HG03520 (cell line): ENCODE results near the gene DUS1L.

Experiments
- ATAC-seq: cut with Tn5 transposase; IDR thresholded peaks from one replicate; pipeline ENCODE4 v1.9.1; 2021; ENCODE audit warnings: mild to moderate bottlenecking, moderate library complexity; ENCODE audit not compliant: unreplicated experiment

Gene DUS1L

DNA sequence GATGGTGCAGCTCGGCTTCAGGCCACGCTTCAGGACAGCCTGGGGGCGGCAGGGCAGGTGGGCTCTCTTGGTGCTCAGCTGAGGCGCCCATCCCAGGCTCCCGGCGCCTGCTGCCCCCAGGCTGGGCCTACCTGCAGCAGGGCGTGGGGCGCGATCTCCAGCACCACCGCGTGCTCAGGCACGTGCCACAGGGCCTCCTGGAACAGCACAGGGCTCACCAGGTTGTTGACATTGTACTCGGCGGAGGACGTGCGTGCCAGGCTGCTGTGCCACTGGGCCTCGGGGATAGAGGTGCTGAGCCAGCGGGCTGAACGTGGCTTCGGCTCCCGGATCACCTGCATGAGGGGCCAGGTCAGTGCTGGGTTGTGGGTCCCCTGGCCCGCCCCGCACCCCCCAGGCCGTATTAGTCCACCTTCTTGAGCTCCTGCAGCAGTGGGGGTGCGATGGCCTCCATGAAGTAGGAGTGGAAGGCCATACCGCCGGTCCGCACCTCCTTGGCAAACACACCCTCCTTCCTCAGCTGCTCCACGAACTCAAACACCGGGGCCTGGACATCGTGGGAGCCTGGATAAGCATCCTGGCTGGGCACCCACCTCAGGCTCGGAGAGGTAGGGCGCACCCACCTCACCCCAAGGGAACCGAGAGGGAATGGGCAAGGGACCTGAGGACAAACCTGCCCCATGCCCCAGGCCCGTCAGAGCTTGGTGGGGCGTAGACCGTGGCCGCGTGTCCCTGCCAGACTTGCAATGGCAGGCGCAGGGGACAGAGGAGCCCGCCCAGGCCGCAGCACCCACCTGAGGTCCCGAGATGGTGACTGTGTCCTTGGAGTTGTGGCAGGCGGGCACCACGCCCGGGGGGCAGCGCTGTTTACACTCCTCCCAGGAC lies 23.5 kb upstream of the DUS1L start:
- ATAC-seq: no peak

DNA sequence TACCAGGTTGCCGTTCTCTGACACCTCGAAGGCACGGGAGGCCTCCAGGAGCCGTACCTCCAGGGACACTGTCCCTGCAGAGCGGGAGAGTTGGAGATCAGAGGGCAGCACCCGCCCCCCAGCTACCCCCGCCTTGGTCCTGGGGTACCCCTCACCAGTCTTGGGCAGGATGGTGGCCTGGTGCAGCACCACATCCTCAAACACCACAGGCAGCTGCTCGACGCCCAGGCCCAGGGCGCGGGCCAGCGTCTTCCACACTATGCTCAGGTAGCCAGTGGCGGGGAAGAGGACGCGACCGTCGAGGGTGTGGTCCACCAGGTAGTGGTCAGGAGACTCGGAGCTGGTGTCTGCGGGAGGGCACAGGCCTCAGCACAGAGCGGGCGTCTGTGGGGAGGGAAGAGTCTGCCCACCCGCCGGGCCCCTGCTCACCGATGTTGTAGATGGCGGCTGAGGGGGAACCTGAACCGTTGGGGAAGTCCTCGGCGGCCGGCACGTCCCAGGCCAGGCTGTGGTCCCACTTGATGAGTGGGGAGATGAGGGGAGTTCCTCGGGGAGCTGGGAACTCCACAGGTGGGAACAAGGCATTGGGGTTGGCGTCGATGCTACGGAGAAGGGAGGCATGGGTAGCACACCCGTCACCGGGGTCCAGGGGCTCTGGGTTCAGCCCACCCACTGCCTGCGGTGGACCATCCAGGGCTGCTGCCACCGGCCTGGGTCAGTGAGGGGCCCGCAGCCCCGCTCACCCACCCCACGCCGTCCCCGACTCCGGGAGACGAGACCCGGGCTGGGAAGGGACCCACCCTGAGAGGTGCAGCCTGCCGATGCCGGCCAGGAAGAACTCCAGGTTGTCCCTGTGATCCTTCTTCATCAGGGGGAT lies 22.6 kb upstream of the DUS1L start:
- ATAC-seq: no peak

DNA sequence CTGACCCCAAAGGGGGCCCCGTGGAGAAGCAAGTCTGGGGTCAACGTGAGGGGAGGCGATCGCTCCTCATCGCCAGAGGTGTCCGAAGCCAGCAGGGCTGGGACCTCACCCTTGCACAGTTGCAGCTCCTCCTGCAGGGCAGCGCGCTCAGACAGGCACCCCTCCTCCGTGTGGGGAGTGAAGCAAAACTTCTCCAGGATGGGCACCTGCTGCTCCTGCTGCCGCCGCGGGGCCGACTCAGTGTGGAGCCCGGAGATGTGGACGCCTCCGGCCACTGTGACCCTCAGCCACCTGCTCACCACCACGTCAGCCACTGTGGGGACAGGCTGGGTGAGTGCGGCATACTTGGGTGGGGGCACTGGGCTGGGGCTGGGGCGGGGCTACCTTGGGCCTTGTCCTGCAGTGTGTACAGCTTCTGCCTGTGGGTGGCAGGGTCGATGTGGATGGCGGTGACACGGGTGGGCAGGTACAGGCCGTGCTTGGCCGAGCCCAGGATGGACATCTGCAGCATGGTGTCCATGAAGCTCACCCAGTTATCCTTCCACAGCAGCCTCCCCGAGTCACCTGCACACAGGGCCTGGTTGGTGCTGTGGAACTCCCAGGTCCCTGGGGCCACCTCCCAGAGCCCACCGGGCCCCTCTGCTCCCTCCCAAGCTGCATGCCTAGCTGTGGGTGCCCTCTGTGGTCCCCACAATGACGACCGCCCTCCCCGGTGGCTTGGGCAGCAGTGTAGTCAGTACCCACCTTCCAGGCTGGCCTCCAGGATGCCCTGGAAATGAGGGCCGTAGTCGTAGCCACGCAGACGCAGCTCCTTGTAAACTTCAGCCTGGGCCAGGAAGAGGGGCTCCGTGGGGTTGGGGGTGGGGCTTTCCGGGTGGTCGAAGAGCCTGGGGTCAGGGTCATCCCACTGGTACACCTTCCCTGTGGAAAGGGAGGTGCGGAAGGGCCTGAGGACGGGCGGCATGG lies 21.6 kb upstream of the DUS1L start:
- no peak for ATAC-seq

DNA sequence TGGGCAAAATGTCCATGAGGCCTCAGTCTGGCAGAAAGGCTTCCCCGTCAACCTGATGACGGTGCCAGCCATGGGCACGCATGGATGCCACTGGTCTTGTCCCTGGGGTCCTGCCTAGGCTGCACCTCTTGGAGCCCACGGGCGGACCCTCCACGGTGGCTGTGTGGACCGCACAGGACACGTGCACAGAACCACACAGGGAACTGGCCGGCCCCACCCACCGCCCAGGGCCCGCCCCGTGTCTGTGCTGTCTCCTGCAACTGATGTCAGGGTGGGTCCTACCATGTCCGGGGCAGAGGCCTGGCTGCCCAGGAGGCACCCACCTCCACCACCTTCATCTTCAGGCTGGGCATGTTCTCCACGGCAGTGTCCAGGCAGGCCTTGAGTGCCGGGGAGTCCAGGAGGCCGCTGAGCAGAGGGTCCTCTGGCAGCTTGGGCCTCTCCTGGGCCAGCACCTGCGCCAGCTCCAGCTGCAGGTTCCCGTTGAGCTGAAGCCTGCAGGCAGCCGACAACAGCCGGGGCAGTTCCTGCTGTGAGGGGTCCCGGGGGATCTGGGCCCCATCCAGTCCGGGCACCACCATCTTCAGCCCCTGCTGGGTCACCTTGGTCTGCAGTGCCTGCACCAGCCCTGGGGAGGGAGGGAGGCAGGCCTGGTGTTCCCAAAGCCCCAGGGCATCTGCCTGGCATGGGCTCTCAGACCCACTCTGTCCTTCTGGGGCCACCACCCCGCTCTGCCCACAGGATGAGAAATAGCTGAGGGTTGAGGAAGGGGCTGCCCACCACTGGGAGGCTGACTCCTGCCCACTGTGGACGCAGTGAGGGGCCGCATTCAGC lies 20.5 kb upstream of the DUS1L start:
- ATAC-seq: no peak

DNA sequence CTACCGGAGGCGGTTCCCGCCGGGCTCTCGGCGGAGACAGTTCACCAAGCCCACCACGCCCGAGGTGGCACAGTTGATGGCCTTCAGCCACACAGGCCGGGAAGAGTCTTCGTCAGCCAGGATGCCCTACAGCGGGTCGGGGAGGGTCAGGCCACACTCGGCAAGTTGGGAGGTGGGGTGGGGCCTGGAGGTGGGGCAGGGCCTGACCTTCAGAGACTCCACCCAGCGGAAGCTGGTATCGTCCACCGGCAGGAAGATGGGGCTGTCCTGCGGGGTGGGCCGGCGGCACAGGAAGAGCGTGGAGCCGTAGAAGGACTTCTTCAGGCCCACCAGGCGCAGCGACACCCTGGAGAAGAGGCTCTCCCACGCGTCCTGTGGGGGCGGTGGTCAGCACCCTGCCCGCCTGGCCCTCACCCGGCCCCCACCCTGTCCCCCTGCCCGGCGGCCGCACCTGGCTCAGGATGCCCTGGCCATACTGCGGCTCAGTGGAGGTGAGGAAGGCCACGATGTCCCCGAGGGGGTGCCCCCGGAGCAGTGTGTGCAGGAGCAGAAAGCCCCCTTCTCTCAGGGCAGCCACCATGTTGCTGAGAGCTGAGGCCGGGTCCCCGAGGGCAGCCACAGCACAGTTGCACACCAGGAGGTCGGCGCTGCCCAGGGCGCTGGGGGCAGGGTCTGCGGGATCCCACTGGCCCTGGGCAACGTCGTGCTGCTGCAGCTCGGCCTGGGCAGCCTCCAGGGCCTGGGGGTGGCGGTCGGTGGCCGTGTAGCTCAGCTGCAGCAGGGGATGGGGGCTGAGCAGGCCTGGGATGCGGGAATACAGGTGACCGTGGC lies 19.6 kb upstream of the DUS1L start:
- no peak for ATAC-seq

DNA sequence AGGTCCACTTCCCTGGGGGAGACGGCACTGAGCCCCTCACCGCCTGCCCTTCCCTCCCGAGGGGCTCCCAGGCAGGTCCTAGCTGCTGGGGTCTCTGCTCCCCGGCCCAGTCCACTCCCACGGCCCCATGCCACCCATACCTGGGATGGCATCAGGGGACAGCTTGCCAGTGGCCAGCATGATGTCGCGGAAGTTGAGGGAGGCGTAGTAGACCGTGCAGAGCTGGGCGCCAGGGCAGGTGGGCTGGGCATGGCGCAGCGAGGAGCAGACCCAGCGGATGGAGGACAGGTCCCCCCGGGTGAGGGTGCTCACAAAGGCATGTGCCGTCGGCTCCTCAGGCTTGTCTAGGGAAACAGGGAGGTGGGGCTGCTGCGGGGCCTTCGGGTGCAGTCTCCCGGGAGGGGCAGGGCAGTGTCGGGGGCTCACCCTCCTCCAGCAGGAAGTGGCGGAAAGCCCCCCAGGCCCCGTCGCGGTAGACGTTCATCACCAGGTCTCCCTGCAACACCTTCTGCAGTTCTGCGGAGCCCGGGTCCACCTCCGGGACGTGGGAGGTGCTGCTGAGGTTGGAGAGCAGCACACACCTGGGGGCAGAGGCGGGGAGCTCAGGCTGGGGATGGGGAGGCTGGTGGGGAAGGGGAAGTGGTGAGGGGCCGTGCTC lies 18.9 kb upstream of the DUS1L start:
- ATAC-seq: no peak

DNA sequence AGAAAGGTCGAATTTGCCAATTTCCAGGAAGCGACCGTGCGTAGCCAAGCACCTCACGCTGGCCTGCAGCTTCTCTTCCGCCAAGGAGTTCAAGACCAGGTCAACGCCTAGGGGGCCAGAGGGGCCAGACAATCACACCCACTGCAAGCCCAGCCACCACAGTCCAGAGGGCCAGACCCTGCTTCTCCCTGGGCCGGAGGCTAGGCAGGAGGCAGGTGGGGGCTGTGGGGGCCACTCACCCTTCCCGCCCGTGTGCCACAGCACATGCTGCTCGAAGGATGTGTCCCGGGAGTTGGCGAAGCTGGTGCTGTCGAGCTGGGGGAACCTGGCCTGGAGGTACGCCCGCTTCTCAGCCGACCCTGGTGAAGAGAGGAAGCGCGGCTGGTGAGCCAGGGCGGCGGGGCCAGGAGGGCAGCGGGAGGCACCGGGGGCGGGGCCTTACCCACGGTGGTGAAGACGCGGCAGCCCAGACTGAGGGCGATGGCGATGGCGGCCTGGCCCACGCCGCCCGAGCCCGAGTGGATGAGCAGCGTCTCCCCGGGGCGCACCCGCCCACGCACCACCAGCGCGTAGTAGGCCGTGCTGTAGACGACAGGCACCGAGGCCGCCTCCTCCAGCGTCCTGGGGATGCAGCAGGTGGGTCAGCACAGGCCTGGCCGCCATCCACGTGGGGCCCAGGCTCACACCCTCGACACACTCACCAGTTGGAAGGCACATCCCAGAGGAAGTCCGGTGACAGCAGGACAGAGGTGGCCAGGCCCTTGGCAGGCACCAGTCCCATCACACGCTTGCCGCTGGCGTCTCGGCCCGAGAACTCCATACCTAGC lies 18.1 kb upstream of the DUS1L start:
- ATAC-seq: no peak

DNA sequence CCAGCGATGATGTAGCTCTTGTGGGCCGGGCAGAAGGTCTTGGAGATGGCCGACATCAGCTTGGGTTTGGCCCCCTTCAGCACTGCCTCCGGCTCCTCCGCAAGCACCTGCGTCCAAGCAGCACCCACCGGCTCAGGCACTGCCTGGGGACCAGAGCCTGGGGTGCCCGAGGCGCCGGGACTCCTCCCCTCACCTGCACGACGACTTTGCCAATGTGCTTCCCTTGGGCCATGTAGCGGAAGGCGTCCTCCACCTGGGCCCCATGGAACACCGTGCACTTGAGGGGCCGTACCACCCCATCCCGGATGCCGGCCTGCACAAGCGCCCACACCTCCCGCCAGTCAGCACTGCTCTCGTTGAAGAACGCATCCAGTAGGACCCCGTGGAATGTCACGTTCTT lies 17.4 kb upstream of the DUS1L start:
- no peak for ATAC-seq

DNA sequence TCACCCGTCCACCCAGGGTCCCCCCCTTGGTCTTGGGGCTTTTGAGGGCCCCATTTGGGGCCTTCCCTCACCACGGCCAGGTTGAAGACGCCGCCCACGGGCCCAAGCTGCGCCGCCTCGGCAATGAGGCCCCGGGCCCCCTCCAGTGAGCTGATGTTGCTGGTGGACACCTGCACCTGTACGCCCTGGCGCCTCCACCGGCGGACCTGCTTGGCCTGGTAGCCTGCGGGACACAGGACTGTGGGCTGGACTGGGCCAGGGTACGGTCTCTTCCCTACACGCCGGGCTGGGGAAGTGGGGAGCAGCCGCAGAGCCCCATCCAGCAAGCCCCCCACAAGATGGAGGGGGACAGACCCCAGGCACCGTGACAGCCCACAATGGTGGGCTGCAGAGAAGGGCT lies 16.9 kb upstream of the DUS1L start:
- no peak for ATAC-seq

DNA sequence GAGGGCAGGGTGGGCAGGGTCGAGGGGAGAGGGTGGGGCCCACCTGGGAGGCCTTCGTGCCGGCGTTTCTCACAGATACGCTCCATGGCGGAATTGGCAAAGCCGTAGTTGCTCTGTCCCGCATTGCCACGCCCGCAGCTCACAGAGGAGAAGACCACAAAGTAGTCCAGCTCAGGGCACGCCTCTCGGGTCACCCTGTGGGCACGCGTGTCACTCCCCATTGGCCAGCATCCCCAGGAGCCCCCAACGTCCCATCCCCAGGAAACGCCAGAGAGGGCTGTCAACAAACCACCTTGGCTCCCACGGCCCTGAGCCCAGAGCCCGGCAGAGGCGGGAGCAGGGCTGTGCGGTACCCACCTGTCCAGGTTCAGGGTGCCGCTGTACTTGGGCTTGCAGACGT lies 16.4 kb upstream of the DUS1L start:
- no peak for ATAC-seq

DNA sequence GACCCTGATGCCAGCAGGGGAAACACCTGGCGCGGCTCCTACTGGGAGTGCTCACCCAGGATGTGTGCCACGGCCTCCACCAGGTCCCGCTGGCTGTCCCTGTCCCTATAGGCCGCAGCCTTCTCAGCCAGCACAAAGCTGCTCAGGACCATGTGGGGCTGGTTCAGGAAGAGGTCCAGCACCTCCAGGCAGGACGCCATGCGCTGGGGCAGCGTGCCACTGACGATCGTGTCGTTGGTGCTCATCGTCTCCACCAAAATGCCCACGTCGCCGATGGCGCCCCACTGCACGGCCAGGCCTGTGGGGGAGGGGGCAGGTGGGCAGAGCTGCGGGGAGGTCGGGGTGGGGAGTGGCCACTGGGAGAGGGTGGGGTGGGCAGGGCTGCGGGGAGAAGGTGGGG lies 15.9 kb upstream of the DUS1L start:
- ATAC-seq: no peak

DNA sequence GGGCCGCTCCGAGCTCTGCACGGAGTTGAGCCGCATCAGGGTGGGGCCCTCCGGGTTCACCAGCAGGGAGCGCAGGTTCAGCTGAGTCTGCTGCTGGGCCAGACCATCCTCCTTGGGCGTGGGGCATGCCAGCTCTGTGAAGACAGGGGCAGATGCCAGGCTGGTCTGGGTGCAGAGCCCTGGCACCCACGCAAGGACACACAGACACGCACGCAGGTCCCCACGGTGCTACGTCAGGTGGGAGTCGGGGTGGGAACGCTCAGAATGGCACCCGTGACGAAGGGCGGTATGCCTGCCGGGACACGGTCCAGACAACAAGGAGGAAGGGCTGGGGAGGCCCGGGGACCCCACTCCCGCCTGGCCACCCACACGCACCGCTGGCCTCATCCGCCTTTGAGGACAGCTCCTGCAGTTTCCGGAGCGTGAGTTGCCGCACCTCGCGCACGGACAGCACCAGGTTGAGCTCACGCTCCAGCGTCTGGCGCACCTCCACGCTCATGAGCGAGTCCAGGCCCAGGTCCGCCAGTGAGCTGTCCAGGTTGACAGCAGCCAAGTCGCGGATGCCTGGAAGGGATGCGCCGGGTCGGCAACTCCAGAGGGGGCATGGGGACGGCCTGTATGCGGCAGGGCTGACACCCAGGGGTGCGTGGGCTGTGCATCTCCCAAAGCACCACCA lies 15.3 kb upstream of the DUS1L start:
- ATAC-seq: no peak

DNA sequence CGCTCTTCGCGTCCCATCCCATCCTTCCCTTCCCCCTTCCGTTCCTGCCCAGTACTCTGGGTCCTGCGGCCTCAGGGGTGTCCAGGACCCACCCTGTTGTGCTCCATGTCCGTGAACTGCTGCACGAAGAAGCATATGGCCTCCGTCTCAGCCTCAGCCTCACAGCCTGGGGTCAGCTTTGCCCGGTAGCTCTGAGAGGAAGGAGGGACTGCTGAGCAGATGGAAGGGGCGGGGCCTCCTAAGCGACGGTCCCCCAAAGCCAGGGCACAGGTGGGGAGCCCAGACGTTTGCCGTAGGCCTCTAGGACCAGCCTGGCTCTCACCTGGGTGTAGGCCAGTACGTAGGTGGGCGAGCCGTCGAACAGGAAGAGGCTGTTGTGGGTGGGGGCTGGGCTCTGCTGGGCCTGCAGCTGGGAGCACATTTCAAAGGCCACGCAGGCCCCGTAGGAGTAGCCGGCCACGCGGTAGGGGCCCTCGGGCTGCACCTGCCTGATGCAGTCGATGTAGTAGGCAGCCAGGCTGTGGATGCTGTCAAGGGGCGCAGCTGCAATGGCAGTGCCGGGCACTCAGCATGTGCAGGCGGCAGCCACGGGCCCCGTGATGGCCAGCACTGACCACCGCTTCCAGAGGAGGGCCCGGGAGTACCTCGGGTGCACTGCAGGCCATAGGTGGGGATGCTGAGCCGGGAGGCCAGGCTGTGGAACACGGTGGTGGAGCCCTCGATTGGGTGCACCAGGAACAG lies 14.6 kb upstream of the DUS1L start:
- ATAC-seq: no peak

DNA sequence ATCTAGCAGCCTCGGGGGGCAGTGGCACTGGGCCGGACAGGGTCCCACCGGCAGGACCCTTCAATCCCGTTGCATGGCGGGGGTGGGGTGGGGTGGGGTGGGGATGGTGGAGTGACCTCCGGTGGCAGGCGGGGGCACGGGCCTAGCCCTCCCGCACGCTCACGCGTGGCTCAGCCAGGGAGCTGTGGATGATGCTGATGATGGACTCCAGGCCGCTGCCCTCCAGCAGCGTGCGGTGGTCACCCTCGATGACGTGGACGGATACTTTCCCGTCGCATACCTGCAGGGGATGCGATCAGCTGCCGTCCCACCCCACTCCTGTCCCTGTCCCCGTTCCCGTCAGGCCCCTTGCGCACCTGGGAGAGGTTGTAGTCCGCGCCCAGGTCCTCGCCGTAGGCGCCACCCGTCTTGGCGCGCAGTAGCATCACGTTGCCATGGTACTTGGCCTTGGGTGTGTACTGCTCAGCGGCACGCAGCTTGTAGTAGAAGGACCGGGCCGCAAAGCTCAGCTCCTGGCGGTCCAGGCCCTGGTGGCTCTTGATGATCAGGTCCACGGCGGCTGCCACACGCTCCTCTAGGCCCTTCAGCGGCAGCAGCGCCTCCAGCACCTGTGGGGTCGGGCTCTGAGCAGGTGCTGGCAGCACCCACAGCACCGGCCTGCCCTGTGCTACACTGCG lies 13.5 kb upstream of the DUS1L start:
- no peak for ATAC-seq

DNA sequence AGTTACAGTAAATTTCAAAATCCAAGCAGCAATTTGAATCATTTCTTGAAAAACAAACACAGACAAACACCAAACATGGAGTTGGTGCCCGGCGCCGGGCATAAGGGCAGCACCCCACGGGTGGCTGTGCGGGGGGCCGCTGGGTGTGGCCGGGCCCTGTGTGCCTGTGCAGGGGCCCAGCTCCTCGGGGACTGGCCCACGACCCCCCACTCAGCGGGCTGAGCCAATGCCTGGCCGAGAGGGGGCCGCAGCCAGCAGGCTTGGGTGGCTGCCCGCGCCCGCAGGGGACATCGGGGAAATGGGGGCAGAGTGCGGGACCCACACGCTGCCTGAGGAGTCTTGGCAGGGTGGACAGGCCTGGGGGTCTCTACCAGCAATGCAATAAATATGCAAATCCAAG lies 12.8 kb upstream of the DUS1L start:
- no peak for ATAC-seq
